CD4-positive, alpha-beta T cell (primary cell): ENCODE data around the gene ZC3H10. TPM values are rescaled to one million over a fixed set of nuclear protein-coding genes. Genes with fewer than 3 reads are reported as not detected.

Experiments used
- ATAC-seq: fragments of 200-7000 bp; cut with Tn5 transposase; one replicate; pipeline ENCODE4 v1.10.0; 2022; ENCODE audit warnings: mild to moderate bottlenecking; ENCODE audit not compliant: poor library complexity
- CTCF ChIA-PET: fragments of 350-600 bp; sonication (Branson Sonifier 250); formaldehyde crosslinking; loops from one replicate; lab custom pipeline; 2021; ENCODE audit warnings: antibody characterized with exemption, inconsistent platforms; lab: Charles Lee
- POLR2A ChIA-PET: fragments of 350-600 bp; sonication (Branson Sonifier 250); formaldehyde crosslinking; loops from one replicate; lab custom pipeline; 2021; ENCODE audit warnings: antibody characterized with exemption, inconsistent platforms; lab: Charles Lee
- DNase-seq, 14 experiments: peaks; one replicate each; pipeline ENCODE4 v3.0.0-alpha.2; 2013 to 2020; ENCODE audit warnings: mixed read lengths in 2 of 14
- H3K27ac ChIP-seq, 2 donors: one replicate each; pipeline versions ENCODE4 v1.5.1 to v1.7.0; 2013; ENCODE audit warnings: low read length in 2 of 2, low read depth in 1 of 2, mild to moderate bottlenecking in 1 of 2
- H3K27me3 ChIP-seq, 2 experiments: 1 replicate in 1 of 2; 2 replicates in 1 of 2; pipeline versions ENCODE4 v1.6.1 to v1.7.0; 2013; ENCODE audit warnings: low read length in 2 of 2, control low read depth in 1 of 2, mild to moderate bottlenecking in 1 of 2, moderate library complexity in 1 of 2; ENCODE audit not compliant: insufficient read depth in 2 of 2, control insufficient read depth in 1 of 2
- H3K36me3 ChIP-seq: one replicate; pipeline ENCODE4 v1.6.1; 2013; ENCODE audit warnings: low read length, control low read depth; ENCODE audit not compliant: insufficient read depth
- H3K4me1 ChIP-seq: one replicate; pipeline ENCODE4 v1.6.1; 2013; ENCODE audit warnings: low read length, control low read depth; ENCODE audit not compliant: insufficient read depth
- H3K4me3 ChIP-seq: one replicate; pipeline ENCODE4 v1.5.1; 2013; ENCODE audit warnings: mild to moderate bottlenecking, low read length, moderate library complexity
- H3K9me3 ChIP-seq, 2 experiments: 1 replicate in 1 of 2; 2 replicates in 1 of 2; pipeline versions ENCODE4 v1.6.1 to v1.7.0; 2013; ENCODE audit warnings: low read length in 2 of 2, mild to moderate bottlenecking in 2 of 2, control low read depth in 1 of 2, moderate library complexity in 1 of 2; ENCODE audit not compliant: control insufficient read depth in 1 of 2, insufficient read depth in 1 of 2
- H3K27ac Mint-ChIP-seq: one replicate; pipeline ENCODE4 v1.8.0; 2020; ENCODE audit warnings: mixed read lengths
- H3K27me3 Mint-ChIP-seq: one replicate; pipeline ENCODE4 v1.8.0; 2021; ENCODE audit warnings: mixed read lengths
- H3K36me3 Mint-ChIP-seq: one replicate; pipeline ENCODE4 v1.8.0; 2021; ENCODE audit warnings: low read depth, mixed read lengths
- H3K4me1 Mint-ChIP-seq: one replicate; pipeline ENCODE4 v1.8.0; 2021; ENCODE audit warnings: low read depth, mixed read lengths
- H3K4me3 Mint-ChIP-seq: one replicate; pipeline ENCODE4 v1.8.0; 2020; ENCODE audit warnings: mild to moderate bottlenecking, mixed read lengths
- H3K9me3 Mint-ChIP-seq: one replicate; pipeline ENCODE4 v1.8.0; 2020; ENCODE audit warnings: mixed read lengths
- intact Hi-C, 2 experiments: fragments of 100-400 bp; cut with DNase I in 1 of 2; cut with micrococcal nuclease in 1 of 2; formaldehyde crosslinking; loops; one replicate each; pipeline versions ENCODE4 v1.15.1 to v1.9.0; 2023 to 2025; cut with DNase I, micrococcal nuclease
- total RNA-seq, 174 experiments: library from RNA in 2 of 174; stranded (reverse) in 2 of 174; gene quantifications; one replicate each; pipeline ENCODE4 v1.2.3 and lab custom pipeline; 2021 to 2026
- TF ChIP-seq, protein P1 (sequence below): fragments of 200-600 bp; IDR thresholded peaks from one replicate; pipeline ENCODE4 v1.8.0; 2022; ENCODE audit warnings: antibody characterized with exemption, mild to moderate bottlenecking

Gene ZC3H10
- total RNA-seq, 2 experiments from 2014 or later: 6.3 to 8.9 TPM

DNA sequence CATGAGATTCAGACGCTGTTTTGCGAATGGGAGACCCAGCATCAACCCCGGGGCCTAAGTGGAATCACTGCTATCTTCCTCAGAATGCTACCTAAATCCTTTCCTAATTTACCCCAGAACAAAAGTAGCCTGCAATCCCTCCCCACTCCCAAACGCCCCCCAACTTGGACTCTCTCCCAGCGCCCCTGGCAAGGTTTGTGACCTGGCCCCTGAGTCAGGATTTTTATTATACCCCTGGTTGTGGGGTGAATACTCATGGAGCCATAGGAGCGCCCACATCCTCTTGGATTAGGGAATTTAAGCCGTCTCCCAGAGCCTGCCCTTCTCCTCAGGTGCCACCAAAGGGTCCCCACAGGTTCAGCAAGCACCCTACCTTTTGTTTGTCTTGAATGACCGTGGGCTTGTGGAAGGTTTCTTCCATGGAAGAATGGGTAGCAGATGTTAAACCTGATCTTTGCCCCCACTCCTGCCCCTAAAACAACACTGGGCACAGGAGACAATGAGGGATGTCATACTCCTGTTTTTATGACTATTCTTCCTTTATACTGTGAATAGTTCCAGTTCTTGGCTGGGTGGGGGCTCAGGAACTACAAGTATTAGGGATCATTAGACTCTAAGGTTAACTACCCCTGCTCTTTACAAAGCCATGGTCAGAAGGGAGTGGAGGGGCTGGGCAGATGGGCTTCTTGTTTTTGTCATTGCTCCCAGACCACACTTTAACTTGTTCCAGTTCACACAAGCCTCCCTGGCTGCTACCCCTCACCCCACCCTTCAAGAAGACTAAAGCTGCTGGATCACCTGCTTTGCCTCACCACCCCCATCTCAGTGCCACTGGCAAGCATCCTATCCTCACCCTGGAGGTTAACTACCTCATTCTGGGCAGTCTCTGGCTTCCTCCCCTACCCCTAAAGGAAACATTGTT lies 35.0 kb downstream of the ZC3H10 start:
- Histone ChIP-seq H3K9me3 (no peaks in the 10 kb centered on the region), H3K36me3 (peaks cover 4% of the 10 kb centered on the region), H3K4me1 (peaks cover 35% of the 10 kb centered on the region), H3K4me3 (peak overlapping the region; percentile 76), H3K27me3 (no peaks in the 10 kb centered on the region), H3K27ac (peak overlapping the region in 1 of 2 donors; percentile 87)
- peak overlapping the region; percentile 94 for H3K4me3 Mint-ChIP-seq
- H3K4me1 Mint-ChIP-seq: peaks cover 33% of the 10 kb centered on the region
- no peaks in the 10 kb centered on the region for H3K9me3 Mint-ChIP-seq
- ATAC-seq: no peak
- H3K36me3 Mint-ChIP-seq: peaks cover 10% of the 10 kb centered on the region
- intact Hi-C loops: loop anchor here (2.0 to 5.0 kb wide), 4 partner anchors 16 to 36 kb away; partner anchors contain the start of genes SMARCC2 (in 2 of the 2), RPL41 (in 1 of the 2) and ZC3H10 (in 1 of the 2)
- no peaks in the 10 kb centered on the region for H3K27me3 Mint-ChIP-seq
- no peak for DNase-seq
- TF ChIP-seq, protein P1, sequence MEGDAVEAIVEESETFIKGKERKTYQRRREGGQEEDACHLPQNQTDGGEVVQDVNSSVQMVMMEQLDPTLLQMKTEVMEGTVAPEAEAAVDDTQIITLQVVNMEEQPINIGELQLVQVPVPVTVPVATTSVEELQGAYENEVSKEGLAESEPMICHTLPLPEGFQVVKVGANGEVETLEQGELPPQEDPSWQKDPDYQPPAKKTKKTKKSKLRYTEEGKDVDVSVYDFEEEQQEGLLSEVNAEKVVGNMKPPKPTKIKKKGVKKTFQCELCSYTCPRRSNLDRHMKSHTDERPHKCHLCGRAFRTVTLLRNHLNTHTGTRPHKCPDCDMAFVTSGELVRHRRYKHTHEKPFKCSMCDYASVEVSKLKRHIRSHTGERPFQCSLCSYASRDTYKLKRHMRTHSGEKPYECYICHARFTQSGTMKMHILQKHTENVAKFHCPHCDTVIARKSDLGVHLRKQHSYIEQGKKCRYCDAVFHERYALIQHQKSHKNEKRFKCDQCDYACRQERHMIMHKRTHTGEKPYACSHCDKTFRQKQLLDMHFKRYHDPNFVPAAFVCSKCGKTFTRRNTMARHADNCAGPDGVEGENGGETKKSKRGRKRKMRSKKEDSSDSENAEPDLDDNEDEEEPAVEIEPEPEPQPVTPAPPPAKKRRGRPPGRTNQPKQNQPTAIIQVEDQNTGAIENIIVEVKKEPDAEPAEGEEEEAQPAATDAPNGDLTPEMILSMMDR: no peak
- H3K27ac Mint-ChIP-seq: peak overlapping the region; percentile 94
- ChIA-PET CTCF (no interaction called here), POLR2A (interaction anchor here (1.7 kb wide), 1 partner anchor 24 kb away, joined by 50 read pairs; the partner anchor contains the start of gene ESYT1)

DNA sequence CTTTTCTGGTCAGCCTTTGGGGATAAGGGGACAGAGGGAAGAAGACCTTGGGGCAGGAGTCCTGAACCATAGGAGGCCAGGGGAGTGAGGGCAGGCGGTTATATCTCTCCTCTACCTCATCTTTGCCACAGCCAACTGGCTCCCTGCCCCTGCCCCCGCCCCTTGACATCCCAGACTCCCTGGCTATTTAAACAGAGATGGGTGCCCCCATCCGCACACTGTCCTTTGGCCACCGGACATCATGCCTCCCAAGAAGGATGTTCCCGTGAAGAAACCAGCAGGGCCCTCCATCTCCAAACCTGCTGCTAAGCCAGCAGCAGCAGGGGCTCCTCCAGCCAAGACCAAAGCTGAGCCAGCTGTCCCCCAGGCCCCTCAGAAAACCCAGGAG lies 35.6 kb downstream of the ZC3H10 start:
- peak overlapping the region; percentile 94 for H3K27ac Mint-ChIP-seq
- H3K27me3 Mint-ChIP-seq: no peaks in the 10 kb centered on the region
- peak overlapping the region; percentile 51 for H3K4me3 Mint-ChIP-seq
- H3K27ac ChIP-seq: no peak overlapping the region
- H3K4me3 ChIP-seq: no peak overlapping the region
- no peaks in the 10 kb centered on the region for H3K9me3 ChIP-seq
- TF ChIP-seq, protein P1: no peak
- DNase-seq (no peak), ATAC-seq (no peak)
- H3K27me3 ChIP-seq: no peaks in the 10 kb centered on the region
- H3K4me1 Mint-ChIP-seq: peaks cover 37% of the 10 kb centered on the region
- H3K4me1 ChIP-seq: peaks cover 36% of the 10 kb centered on the region
- ChIA-PET CTCF (no interaction called here), POLR2A (interaction anchor here (1.1 kb wide), 1 partner anchor 25 kb away, joined by 6 read pairs; the partner anchor contains the start of gene ESYT1)
- H3K36me3 Mint-ChIP-seq: peaks cover 15% of the 10 kb centered on the region
- peaks cover 4% of the 10 kb centered on the region for H3K36me3 ChIP-seq
- H3K9me3 Mint-ChIP-seq: no peaks in the 10 kb centered on the region
- intact Hi-C loops: loop anchor here (2.0 to 5.0 kb wide), 4 partner anchors 17 to 36 kb away; partner anchors contain the start of genes SMARCC2 (in 2 of the 2), RPL41 (in 1 of the 2) and ZC3H10 (in 1 of the 2)

DNA sequence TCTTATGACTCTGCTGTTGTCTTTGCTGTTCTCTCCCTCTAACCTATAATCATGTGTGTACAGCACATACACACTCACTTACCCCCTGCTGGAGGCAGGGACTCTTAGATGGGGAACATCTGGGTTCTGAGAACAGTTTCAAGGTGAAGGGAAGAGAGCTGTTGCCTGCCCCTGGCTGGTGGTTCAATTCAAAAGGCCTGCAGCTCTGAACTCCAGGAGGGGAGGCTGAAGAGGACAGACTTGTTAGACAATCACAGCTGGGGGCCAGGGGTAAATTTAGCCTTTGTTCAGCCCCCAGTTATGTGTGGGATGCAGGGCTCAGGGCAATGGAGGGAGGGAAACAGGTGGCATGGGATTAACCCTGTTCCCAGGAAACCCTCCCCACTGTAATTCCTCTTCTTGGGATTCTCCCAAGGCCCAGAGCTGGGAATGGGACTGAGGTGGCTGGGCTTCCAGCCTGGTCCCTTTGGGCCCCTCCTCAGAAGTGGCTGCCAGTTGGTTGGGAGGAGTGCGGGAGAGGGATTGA lies 36.2 kb downstream of the ZC3H10 start:
- Mint-ChIP-seq H3K4me3 (peak overlapping the region; percentile 55), H3K27me3 (no peaks in the 10 kb centered on the region), H3K9me3 (no peaks in the 10 kb centered on the region), H3K27ac (no peak overlapping the region), H3K4me1 (peaks cover 43% of the 10 kb centered on the region), H3K36me3 (peaks cover 21% of the 10 kb centered on the region)
- Histone ChIP-seq H3K4me1 (peaks cover 42% of the 10 kb centered on the region), H3K9me3 (no peaks in the 10 kb centered on the region), H3K27ac (no peak overlapping the region), H3K4me3 (no peak overlapping the region), H3K36me3 (peaks cover 6% of the 10 kb centered on the region), H3K27me3 (no peaks in the 10 kb centered on the region)
- TF ChIP-seq, protein P1: no peak
- ChIA-PET CTCF (interaction anchor here (1.2 kb wide), 1 partner anchor 28 kb away, joined by 7 read pairs; no protein-coding TSS in a partner anchor), POLR2A (interaction anchor here (0.9 to 1.6 kb wide), 4 partner anchors 11 to 36 kb away, joined by 3 to 6 read pairs (median 4); partner anchors contain the start of genes ESYT1, SMARCC2 and ZC3H10)
- no peak for ATAC-seq
- DNase-seq: no peak
- intact Hi-C loops: loop anchor here (5.0 kb wide), 2 partner anchors 33 to 37 kb away; partner anchors contain the start of genes RPL41 (in 1 of the 2), SMARCC2 (in 1 of the 2) and ZC3H10 (in 1 of the 2)
